Astrocyte (in vitro differentiated cells and primary cell): ENCODE data around the gene LRMDA. TPM values are rescaled to one million over a fixed set of nuclear protein-coding genes. Genes with fewer than 3 reads are reported as not detected.

Experiments
- DNase-seq: peaks from one replicate; pipeline ENCODE4 v3.0.0-alpha.2; 2010; ENCODE audit warnings: low read depth
- FAIRE-seq: peaks from 2 replicates; lab custom pipeline; 2011; peaks lifted over from hg19 to GRCh38; lab: Jason Lieb, UNC
- H2AFZ ChIP-seq: 2 replicates; pipeline ENCODE4 v1.6.0; 2012; ENCODE audit warnings: low read depth, low read length, inconsistent platforms
- H3K27ac ChIP-seq: 2 replicates; pipeline ENCODE4 v1.5.1; 2011; ENCODE audit warnings: low read depth, low read length, inconsistent platforms
- H3K27me3 ChIP-seq: 2 replicates; pipeline ENCODE4 v1.6.0; 2011; ENCODE audit warnings: low read length, inconsistent platforms; ENCODE audit not compliant: insufficient read depth
- H3K36me3 ChIP-seq: 2 replicates; pipeline ENCODE4 v1.5.1; 2011; ENCODE audit warnings: low read length, inconsistent platforms; ENCODE audit not compliant: insufficient read depth
- H3K4me1 ChIP-seq: 2 replicates; pipeline ENCODE4 v1.5.1; 2011; ENCODE audit warnings: low read length, inconsistent platforms; ENCODE audit not compliant: insufficient read depth
- H3K4me2 ChIP-seq: 2 replicates; pipeline ENCODE4 v1.6.0; 2012; ENCODE audit warnings: low read length, inconsistent platforms
- H3K4me3 ChIP-seq: 2 replicates; pipeline ENCODE4 v1.5.1; 2011; ENCODE audit warnings: low read depth, mild to moderate bottlenecking, low read length, inconsistent platforms; ENCODE audit not compliant: insufficient read depth
- H3K79me2 ChIP-seq: 2 replicates; pipeline ENCODE4 v1.6.0; 2012; ENCODE audit warnings: mild to moderate bottlenecking, low read length, inconsistent platforms; ENCODE audit not compliant: insufficient read depth
- H3K9ac ChIP-seq: 2 replicates; pipeline ENCODE4 v1.6.0; 2012; ENCODE audit warnings: mild to moderate bottlenecking, low read length, inconsistent platforms
- H3K9me3 ChIP-seq: 2 replicates; pipeline ENCODE4 v1.5.1; 2012; ENCODE audit warnings: low read depth, mild to moderate bottlenecking, low read length, inconsistent platforms; ENCODE audit not compliant: insufficient read depth
- H4K20me1 ChIP-seq: 2 replicates; pipeline ENCODE4 v1.6.0; 2012; ENCODE audit warnings: low read length, inconsistent platforms; ENCODE audit not compliant: insufficient read depth
- H3K27ac Mint-ChIP-seq: one replicate; pipeline ENCODE4 v1.8.0; 2021; ENCODE audit warnings: mild to moderate bottlenecking, mixed read lengths; ENCODE audit not compliant: unreplicated experiment
- H3K27me3 Mint-ChIP-seq: one replicate; pipeline ENCODE4 v1.8.0; 2021; ENCODE audit warnings: low read depth, mixed read lengths; ENCODE audit not compliant: unreplicated experiment
- H3K36me3 Mint-ChIP-seq: one replicate; pipeline ENCODE4 v1.8.0; 2021; ENCODE audit warnings: low read depth, mixed read lengths; ENCODE audit not compliant: unreplicated experiment
- H3K4me1 Mint-ChIP-seq: one replicate; pipeline ENCODE4 v1.8.0; 2021; ENCODE audit warnings: low read depth, mixed read lengths; ENCODE audit not compliant: unreplicated experiment
- H3K4me3 Mint-ChIP-seq: one replicate; pipeline ENCODE4 v1.8.0; 2021; ENCODE audit warnings: mild to moderate bottlenecking, moderate library complexity, mixed read lengths; ENCODE audit not compliant: unreplicated experiment
- H3K9me3 Mint-ChIP-seq: one replicate; pipeline ENCODE4 v1.8.0; 2021; ENCODE audit warnings: mild to moderate bottlenecking, mixed read lengths; ENCODE audit not compliant: unreplicated experiment
- CTCF ChIP-seq: IDR thresholded peaks from 2 replicates; pipeline ENCODE4 v1.5.1; 2011; ENCODE audit warnings: low read depth, mild to moderate bottlenecking, inconsistent platforms, low read length, moderate library complexity; ENCODE audit not compliant: insufficient read depth
- EZH2 ChIP-seq: IDR thresholded peaks from 2 replicates; pipeline ENCODE4 v1.6.1; 2012; ENCODE audit warnings: mild to moderate bottlenecking, low read length, inconsistent platforms; ENCODE audit not compliant: insufficient read depth
- total RNA-seq: library from RNA; stranded (reverse); gene quantifications from 2 replicates; pipeline ENCODE4 v1.2.1, GENCODE V29; 2021

Gene LRMDA
- total RNA-seq, 1 donor from 2014 or later, result 2.7 TPM

- Histone ChIP-seq H3K4me3 (no peak overlapping the region), H3K79me2 (no peaks in the 10 kb centered on the region), H3K27me3 (peaks cover 3% of the 10 kb centered on the region), H3K4me2 (no peak overlapping the region), H2AFZ (no peak overlapping the region), H3K36me3 (no peaks in the 10 kb centered on the region), H4K20me1 (no peaks in the 10 kb centered on the region), H3K4me1 (peaks cover 7% of the 10 kb centered on the region), H3K9me3 (no peaks in the 10 kb centered on the region), H3K9ac (no peak overlapping the region), H3K27ac (no peak overlapping the region)
- TF ChIP-seq EZH2 (no peak), CTCF (no peak)
- FAIRE-seq (no peak), DNase-seq (no peak)
- Mint-ChIP-seq H3K36me3 (no peaks in the 10 kb centered on the region), H3K4me3 (no peak overlapping the region), H3K9me3 (peaks cover 4% of the 10 kb centered on the region), H3K27ac (no peak overlapping the region), H3K4me1 (peaks cover 3% of the 10 kb centered on the region), H3K27me3 (peaks cover 12% of the 10 kb centered on the region)
Measured at GRCh38 chr10:76029782-76030181, 598.4 kb downstream of the LRMDA start.

GRCh38 chr10:76031099-76031498 is 599.7 kb downstream of the LRMDA start:
- Histone ChIP-seq H3K27ac (no peak overlapping the region), H3K9me3 (no peaks in the 10 kb centered on the region), H3K4me1 (peaks cover 15% of the 10 kb centered on the region), H3K4me3 (no peak overlapping the region), H3K27me3 (peaks cover 3% of the 10 kb centered on the region), H4K20me1 (no peaks in the 10 kb centered on the region), H3K36me3 (no peaks in the 10 kb centered on the region), H3K79me2 (no peaks in the 10 kb centered on the region), H2AFZ (no peak overlapping the region), H3K9ac (no peak overlapping the region), H3K4me2 (no peak overlapping the region)
- no peak for FAIRE-seq
- no peak overlapping the region for H3K27ac Mint-ChIP-seq
- no peaks in the 10 kb centered on the region for H3K9me3 Mint-ChIP-seq
- H3K4me3 Mint-ChIP-seq, result no peak overlapping the region
- peaks cover 12% of the 10 kb centered on the region for H3K27me3 Mint-ChIP-seq
- no peaks in the 10 kb centered on the region for H3K36me3 Mint-ChIP-seq
- no peak for TF ChIP-seq CTCF
- no peak for TF ChIP-seq EZH2
- DNase-seq, result no peak
- peaks cover 3% of the 10 kb centered on the region for H3K4me1 Mint-ChIP-seq

- H3K27me3 Mint-ChIP-seq, result peaks cover 11% of the 10 kb centered on the region
- H3K9me3 Mint-ChIP-seq, result no peaks in the 10 kb centered on the region
- Histone ChIP-seq H3K4me1 (peaks cover 15% of the 10 kb centered on the region), H3K27ac (no peak overlapping the region), H3K27me3 (no peaks in the 10 kb centered on the region), H3K36me3 (no peaks in the 10 kb centered on the region), H3K9me3 (no peaks in the 10 kb centered on the region), H2AFZ (no peak overlapping the region), H3K9ac (no peak overlapping the region), H3K4me2 (no peak overlapping the region), H3K4me3 (no peak overlapping the region), H3K79me2 (no peaks in the 10 kb centered on the region), H4K20me1 (no peaks in the 10 kb centered on the region)
- FAIRE-seq (no peak), DNase-seq (no peak)
- peaks cover 7% of the 10 kb centered on the region for H3K4me1 Mint-ChIP-seq
- H3K4me3 Mint-ChIP-seq, result no peak overlapping the region
- no peak overlapping the region for H3K27ac Mint-ChIP-seq
- TF ChIP-seq CTCF (no peak), EZH2 (no peak)
- no peaks in the 10 kb centered on the region for H3K36me3 Mint-ChIP-seq
Measured at GRCh38 chr10:76031769-76032699, 600.6 kb downstream of the LRMDA start.
